ENCODE results near the gene CASP14. TPM values are rescaled to one million over a fixed set of nuclear protein-coding genes. Genes with fewer than 3 reads are reported as not detected.

The CASP14 gene
- total RNA-seq, result not detected in 2 replicates

GRCh38 chr19:15048885-15049541 is at the start of gene CASP14:
Gene CASP14 (plus strand): TSS chr19:15049480. CDS start chr19:15052252, 2,772 bp downstream.

GRCh38 chr19:15081911-15082310 is 32.6 kb downstream of the CASP14 start, which contains the start of gene OR1I1:
Gene OR1I1 (plus strand): TSS chr19:15082211. CDS start chr19:15087066, 4,855 bp downstream.

GRCh38 chr19:15107061-15108010 is 58.1 kb downstream of the CASP14 start, which contains the start of gene SYDE1:
Gene SYDE1 (plus strand): TSS chr19:15107401. CDS start chr19:15107434, 33 bp downstream.

Other genes with a start within 250 kb of the CASP14 start
- gene OR7A5, start 214.3 kb upstream of the CASP14 start, total RNA-seq, result not detected in 2 replicates
- not detected in 2 replicates for gene OR7C1, start 214.3 kb upstream of the CASP14 start, total RNA-seq
- gene OR7A10, start 200.6 kb upstream of the CASP14 start, total RNA-seq, result not detected in 2 replicates
- not detected in 2 replicates for gene OR7A17, start 163.3 kb upstream of the CASP14 start, total RNA-seq
- gene OR7C2, start 108.0 kb upstream of the CASP14 start, total RNA-seq, result not detected in 2 replicates
- gene SLC1A6, start 69.6 kb upstream of the CASP14 start, total RNA-seq, result not detected in 2 replicates
- not detected in 2 replicates for gene OR1I1, start 32.7 kb downstream of the CASP14 start, total RNA-seq
- gene SYDE1, start 57.9 kb downstream of the CASP14 start, total RNA-seq, result 11.7 and 13.4 TPM in 2 replicates
- gene NOTCH3, start 151.5 kb downstream of the CASP14 start, total RNA-seq, result 0.61 and 2.9 TPM in 2 replicates
- gene EPHX3, start 183.0 kb downstream of the CASP14 start, total RNA-seq, result 0.15 TPM in 1 of 2 replicates, not detected in the other